ENCODE measurements around the gene DFFB. TPM values are rescaled to one million over a fixed set of nuclear protein-coding genes. Genes with fewer than 3 reads are reported as not detected.

Gene DFFB
- polyA plus RNA-seq, 3 donors, result 5.9 to 14.7 (median 6.6) TPM

DNA sequence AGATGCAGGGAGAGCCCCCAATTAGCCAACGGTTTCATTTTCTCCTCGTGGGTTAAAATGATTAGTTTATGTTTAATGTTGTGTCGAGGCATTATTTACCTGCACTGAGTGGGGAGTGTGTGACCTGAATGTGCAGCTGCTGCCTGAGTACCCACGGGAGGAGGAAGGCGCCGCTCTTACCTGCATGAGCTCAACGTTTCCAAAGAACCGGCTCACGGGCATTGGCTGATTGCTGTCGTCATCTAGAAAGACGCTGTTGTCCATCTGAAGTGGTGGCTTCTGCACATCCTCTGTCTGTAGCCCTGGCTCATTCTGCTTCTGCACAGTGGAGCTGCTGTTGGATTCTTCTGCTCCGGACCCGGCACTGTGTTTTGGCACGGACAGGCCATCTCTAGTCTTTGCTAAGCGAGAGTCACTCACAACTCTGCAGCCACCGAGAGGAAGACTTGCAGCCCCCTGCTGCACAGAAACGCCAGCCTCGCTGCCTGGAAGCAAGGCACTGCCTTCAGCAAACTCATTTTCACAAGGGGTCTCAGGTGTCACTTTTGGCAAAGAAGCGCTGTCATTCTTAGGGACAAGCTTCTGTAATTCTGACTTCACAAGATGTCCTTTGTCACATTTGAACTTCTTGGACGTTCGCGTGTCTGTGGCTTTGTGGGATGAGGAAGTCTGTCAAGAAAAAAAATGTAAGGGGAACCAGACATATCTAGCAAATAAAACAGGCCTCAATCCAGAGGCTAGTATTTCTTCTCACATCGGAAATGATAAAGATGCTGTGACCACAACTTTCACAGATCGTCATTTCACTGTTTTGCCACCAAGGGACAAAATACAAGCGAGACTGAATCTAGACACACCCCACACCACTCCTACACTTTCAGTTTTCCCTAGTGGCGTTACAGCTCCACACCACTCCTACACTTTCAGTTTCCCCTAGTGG lies 33.4 kb downstream of the DFFB start:
- 51% methylated on average over 22 of the region's 26 CpGs for WGBS (ENCODE audit: insufficient coverage)
- Histone ChIP-seq H3K27me3 (ENCODE audit: control insufficient read depth in 2 of 2, insufficient read depth in 2 of 2, low read length in 2 of 2) (no peaks in the 10 kb centered on the region), H3K4me3 (replicated peaks in 1 of 3; ENCODE audit: low read depth in 2 of 3, low read length in 3 of 3) (peak overlapping the region; percentile 16 to 62 (median 20)), H3K9me3 (replicated peaks in 1 of 2; ENCODE audit: control insufficient read depth in 1 of 2, insufficient read depth in 1 of 2, low read length in 2 of 2) (no peaks in the 10 kb centered on the region), H3K9ac (ENCODE audit: insufficient read depth, low read length, poor library complexity, severe bottlenecking) (peak overlapping the region; percentile 44), H2AFZ (ENCODE audit: insufficient read depth, low read depth, low read length, poor library complexity, severe bottlenecking) (peak overlapping the region; percentile 41), H3K4me1 (ENCODE audit: control insufficient read depth in 1 of 2, insufficient read depth in 2 of 2, low read length in 2 of 2) (peaks cover 31 to 38% of the 10 kb centered on the region in 2 donors), H4K20me1 (ENCODE audit: insufficient read depth, low read length) (peaks cover 8% of the 10 kb centered on the region), H3K79me2 (ENCODE audit: insufficient read depth, low read length) (peaks cover 29% of the 10 kb centered on the region), H3K4me2 (replicated peaks; ENCODE audit: extremely low read depth, low read length, poor library complexity, severe bottlenecking) (peak overlapping the region; percentile 73), H3K36me3 (replicated peaks in 1 of 2; ENCODE audit: control insufficient read depth in 1 of 2, insufficient read depth in 2 of 2, low read length in 2 of 2) (peaks cover 38 to 56% of the 10 kb centered on the region in 2 donors), H3K27ac (ENCODE audit: low read depth in 1 of 2, low read length in 2 of 2) (peak overlapping the region; percentile 63 to 81)
- peak; percentile 59 to 69 (median 63) for DNase-seq
- peaks cover 26% of the 10 kb centered on the region for H3K4me1 Mint-ChIP-seq
- TF ChIP-seq, protein P1, sequence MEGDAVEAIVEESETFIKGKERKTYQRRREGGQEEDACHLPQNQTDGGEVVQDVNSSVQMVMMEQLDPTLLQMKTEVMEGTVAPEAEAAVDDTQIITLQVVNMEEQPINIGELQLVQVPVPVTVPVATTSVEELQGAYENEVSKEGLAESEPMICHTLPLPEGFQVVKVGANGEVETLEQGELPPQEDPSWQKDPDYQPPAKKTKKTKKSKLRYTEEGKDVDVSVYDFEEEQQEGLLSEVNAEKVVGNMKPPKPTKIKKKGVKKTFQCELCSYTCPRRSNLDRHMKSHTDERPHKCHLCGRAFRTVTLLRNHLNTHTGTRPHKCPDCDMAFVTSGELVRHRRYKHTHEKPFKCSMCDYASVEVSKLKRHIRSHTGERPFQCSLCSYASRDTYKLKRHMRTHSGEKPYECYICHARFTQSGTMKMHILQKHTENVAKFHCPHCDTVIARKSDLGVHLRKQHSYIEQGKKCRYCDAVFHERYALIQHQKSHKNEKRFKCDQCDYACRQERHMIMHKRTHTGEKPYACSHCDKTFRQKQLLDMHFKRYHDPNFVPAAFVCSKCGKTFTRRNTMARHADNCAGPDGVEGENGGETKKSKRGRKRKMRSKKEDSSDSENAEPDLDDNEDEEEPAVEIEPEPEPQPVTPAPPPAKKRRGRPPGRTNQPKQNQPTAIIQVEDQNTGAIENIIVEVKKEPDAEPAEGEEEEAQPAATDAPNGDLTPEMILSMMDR (IDR thresholded peaks at IDR 0.05), result peak; percentile 33
- H3K4me3 Mint-ChIP-seq, result peak overlapping the region; percentile 59 to 80
- peaks cover 0 to 3% (median 0%) of the 10 kb centered on the region in 7 donors for H3K9me3 Mint-ChIP-seq
- H3K27me3 Mint-ChIP-seq (ENCODE audit: low read depth in 3 of 3), result peaks cover 0 to 2% (median 0%) of the 10 kb centered on the region in 3 donors
- H3K36me3 Mint-ChIP-seq, result peaks cover 47 to 65% of the 10 kb centered on the region in 2 donors
- intact Hi-C loops (cut with micrococcal nuclease), result loop anchor here in 1 of 2 donors (10.0 kb wide), 1 partner anchor 236 kb away; the partner anchor contains the start of genes TP73 and WRAP73
- H3K27ac Mint-ChIP-seq, result peak overlapping the region; percentile 86 to 94 (median 92)

DNA sequence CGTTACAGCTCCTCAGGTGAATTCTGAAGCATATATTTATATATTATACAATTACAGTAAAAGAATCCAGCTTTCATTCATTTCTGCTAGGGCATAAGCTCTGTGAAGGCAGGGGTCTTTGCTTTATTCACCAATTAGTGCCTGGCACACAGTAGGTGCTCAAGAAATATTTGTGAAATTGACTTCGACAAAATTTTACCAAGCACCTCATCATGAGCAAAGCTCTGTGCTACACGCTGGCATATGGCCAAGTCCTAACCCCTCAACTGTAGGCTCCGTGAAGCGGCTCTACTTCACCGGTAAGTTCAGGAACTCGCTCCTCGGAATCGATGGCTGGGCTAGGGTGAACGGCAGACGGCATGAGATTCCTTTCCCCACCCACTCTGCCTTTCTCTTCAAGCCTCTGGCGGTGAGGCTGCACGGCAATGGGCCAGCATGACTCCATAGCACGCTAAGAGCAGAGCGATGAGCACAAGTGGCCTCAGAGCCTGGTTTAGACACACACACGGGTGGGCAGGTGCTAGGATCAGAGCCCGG lies 34.1 kb downstream of the DFFB start:
- H4K20me1 ChIP-seq (ENCODE audit: insufficient read depth, low read length), result peaks cover 15% of the 10 kb centered on the region
- peaks cover 0 to 2% (median 0%) of the 10 kb centered on the region in 3 donors for H3K27me3 Mint-ChIP-seq (ENCODE audit: low read depth in 3 of 3)
- H3K36me3 Mint-ChIP-seq, result peaks cover 46 to 65% of the 10 kb centered on the region in 2 donors
- intact Hi-C loops (cut with micrococcal nuclease), result loop anchor here in 1 of 2 donors (10.0 kb wide), 1 partner anchor 237 kb away; the partner anchor contains the start of genes TP73 and WRAP73
- DNase-seq, result no peak
- no peaks in the 10 kb centered on the region for H3K27me3 ChIP-seq (ENCODE audit: control insufficient read depth in 2 of 2, insufficient read depth in 2 of 2, low read length in 2 of 2)
- H3K36me3 ChIP-seq (replicated peaks in 1 of 2; ENCODE audit: control insufficient read depth in 1 of 2, insufficient read depth in 2 of 2, low read length in 2 of 2), result peaks cover 37 to 56% of the 10 kb centered on the region in 2 donors
- H3K9ac ChIP-seq (ENCODE audit: insufficient read depth, low read length, poor library complexity, severe bottlenecking), result peak overlapping the region; percentile 44
- H3K4me1 Mint-ChIP-seq, result peaks cover 26% of the 10 kb centered on the region
- H3K4me3 ChIP-seq (replicated peaks in 1 of 3; ENCODE audit: low read depth in 2 of 3, low read length in 3 of 3), result peak overlapping the region; percentile 16 to 62 (median 20)
- H3K4me3 Mint-ChIP-seq, result peak overlapping the region; percentile 59 to 67
- H2AFZ ChIP-seq (ENCODE audit: insufficient read depth, low read depth, low read length, poor library complexity, severe bottlenecking), result no peak overlapping the region
- H3K9me3 ChIP-seq (replicated peaks in 1 of 2; ENCODE audit: control insufficient read depth in 1 of 2, insufficient read depth in 1 of 2, low read length in 2 of 2), result no peaks in the 10 kb centered on the region
- WGBS (ENCODE audit: insufficient coverage), result 80% methylated on average over 1 of the region's 17 CpGs
- peak overlapping the region; percentile 83 to 94 (median 89) for H3K27ac Mint-ChIP-seq
- peak overlapping the region; percentile 63 to 81 for H3K27ac ChIP-seq (ENCODE audit: low read depth in 1 of 2, low read length in 2 of 2)
- peak overlapping the region; percentile 73 for H3K4me2 ChIP-seq (replicated peaks; ENCODE audit: extremely low read depth, low read length, poor library complexity, severe bottlenecking)
- H3K4me1 ChIP-seq (ENCODE audit: control insufficient read depth in 1 of 2, insufficient read depth in 2 of 2, low read length in 2 of 2), result peaks cover 31 to 38% of the 10 kb centered on the region in 2 donors
- peaks cover 0 to 3% (median 0%) of the 10 kb centered on the region in 7 donors for H3K9me3 Mint-ChIP-seq
- TF ChIP-seq, protein P1 (IDR thresholded peaks at IDR 0.05), result peak; percentile 11
- H3K79me2 ChIP-seq (ENCODE audit: insufficient read depth, low read length), result peaks cover 36% of the 10 kb centered on the region

All from CD14-positive monocyte (primary cell).